Effector memory CD4-positive, alpha-beta T cell (primary cell): ENCODE data around the gene KSR1.

Experiments used
- DNase-seq, 3 donors: peaks; one replicate each; pipeline ENCODE4 v3.0.0-alpha.2; 2020
- H3K27ac ChIP-seq: 2 replicates; pipeline ENCODE4 v1.7.0; 2013; ENCODE audit warnings: mild to moderate bottlenecking, low read length, moderate library complexity; ENCODE audit not compliant: insufficient read depth, poor library complexity, severe bottlenecking
- H3K27me3 ChIP-seq: replicated peaks from 2 replicates; pipeline ENCODE4 v1.7.0; 2013; ENCODE audit warnings: mild to moderate bottlenecking, low read length; ENCODE audit not compliant: insufficient read depth, control insufficient read depth, poor library complexity, severe bottlenecking
- H3K36me3 ChIP-seq: 2 replicates; pipeline ENCODE4 v1.7.0; 2013; ENCODE audit warnings: mild to moderate bottlenecking, low read length, moderate library complexity; ENCODE audit not compliant: control insufficient read depth, insufficient read depth
- H3K4me1 ChIP-seq: 2 replicates; pipeline ENCODE4 v1.7.0; 2013; ENCODE audit warnings: low read length, mild to moderate bottlenecking; ENCODE audit not compliant: control insufficient read depth, insufficient read depth, poor library complexity, severe bottlenecking
- H3K4me3 ChIP-seq: 2 replicates; pipeline ENCODE4 v1.7.0; 2013; ENCODE audit warnings: low read length, low read depth, mild to moderate bottlenecking; ENCODE audit not compliant: insufficient read depth, poor library complexity, severe bottlenecking
- H3K9me3 ChIP-seq: 2 replicates; pipeline ENCODE4 v1.7.0; 2013; ENCODE audit warnings: mild to moderate bottlenecking, low read length, moderate library complexity; ENCODE audit not compliant: control insufficient read depth

The KSR1 gene

DNA sequence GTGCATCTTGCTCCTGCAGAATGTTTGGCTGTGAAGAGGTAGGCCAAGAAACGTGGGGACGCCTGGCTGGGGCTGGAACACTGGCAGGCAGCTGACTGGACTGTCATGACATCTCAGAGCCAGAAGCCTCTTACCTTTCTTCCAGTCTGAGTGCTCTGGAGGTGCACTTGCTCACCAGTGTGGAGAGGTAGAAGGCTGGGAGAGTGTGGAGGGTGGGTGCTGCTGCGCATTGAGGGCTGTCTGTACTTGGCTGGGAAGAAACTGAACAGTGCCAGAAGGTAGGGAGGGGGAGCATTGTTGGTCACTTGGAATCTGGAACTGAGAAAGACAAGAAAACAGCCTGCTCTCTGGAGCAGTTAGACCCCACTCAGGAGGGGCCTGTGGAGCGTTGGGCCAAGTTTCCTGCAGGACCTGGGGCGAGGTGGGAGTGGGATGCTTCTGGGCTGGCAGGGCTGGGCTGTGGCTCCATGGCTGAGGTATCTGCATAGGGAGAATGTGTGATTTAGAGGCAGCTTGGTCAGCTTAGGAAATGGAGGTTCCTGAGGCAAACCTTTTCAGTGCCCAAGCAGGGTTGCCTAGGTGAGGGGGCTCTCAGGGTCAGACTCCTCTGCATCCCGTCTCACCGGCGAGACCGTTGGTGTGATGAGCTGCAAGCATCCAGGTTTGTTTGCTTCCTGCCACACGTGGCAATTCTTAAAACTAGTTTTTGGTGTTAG is 55.1 kb downstream of the KSR1 start:
- no peak overlapping the region for H3K27ac ChIP-seq
- H3K27me3 ChIP-seq: no peaks in the 10 kb centered on the region
- no peak for DNase-seq
- H3K9me3 ChIP-seq: no peaks in the 10 kb centered on the region
- no peaks in the 10 kb centered on the region for H3K4me1 ChIP-seq
- no peak overlapping the region for H3K4me3 ChIP-seq
- no peaks in the 10 kb centered on the region for H3K36me3 ChIP-seq

DNA sequence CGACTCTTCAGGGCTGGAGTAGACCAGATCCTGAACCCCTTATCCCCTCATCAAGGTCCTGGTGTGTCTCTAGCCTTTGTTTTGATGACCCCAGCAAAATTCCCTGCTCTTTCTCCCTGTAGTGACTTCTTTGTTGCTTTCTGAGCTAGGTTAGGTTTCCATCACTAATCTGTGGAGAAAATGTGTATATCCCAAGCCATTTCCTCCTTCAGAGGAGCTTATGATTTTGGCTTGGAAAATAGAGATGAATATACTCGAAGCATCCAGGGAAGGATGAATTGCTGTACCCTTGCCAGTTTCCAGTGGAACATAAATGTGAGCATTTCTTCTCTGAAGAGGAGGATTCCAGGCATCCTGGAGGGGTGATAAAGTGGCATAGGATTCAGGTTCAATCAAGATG is 55.8 kb downstream of the KSR1 start:
- Histone ChIP-seq H3K27ac (no peak overlapping the region), H3K36me3 (no peaks in the 10 kb centered on the region), H3K27me3 (no peaks in the 10 kb centered on the region), H3K9me3 (no peaks in the 10 kb centered on the region), H3K4me3 (no peak overlapping the region), H3K4me1 (no peaks in the 10 kb centered on the region)
- no peak for DNase-seq

- H3K27ac ChIP-seq: no peak overlapping the region
- H3K4me1 ChIP-seq: no peaks in the 10 kb centered on the region
- no peaks in the 10 kb centered on the region for H3K36me3 ChIP-seq
- no peak for DNase-seq
- no peaks in the 10 kb centered on the region for H3K27me3 ChIP-seq
- H3K4me3 ChIP-seq: no peak overlapping the region
- no peaks in the 10 kb centered on the region for H3K9me3 ChIP-seq
Observed at GRCh38 chr17:27512511-27513346, 56.5 kb downstream of the KSR1 start.

- no peak for DNase-seq
- Histone ChIP-seq H3K4me3 (no peak overlapping the region), H3K9me3 (no peaks in the 10 kb centered on the region), H3K36me3 (no peaks in the 10 kb centered on the region), H3K27ac (no peak overlapping the region), H3K4me1 (no peaks in the 10 kb centered on the region), H3K27me3 (no peaks in the 10 kb centered on the region)
Observed at GRCh38 chr17:27513849-27514248, 57.6 kb downstream of the KSR1 start.

DNA sequence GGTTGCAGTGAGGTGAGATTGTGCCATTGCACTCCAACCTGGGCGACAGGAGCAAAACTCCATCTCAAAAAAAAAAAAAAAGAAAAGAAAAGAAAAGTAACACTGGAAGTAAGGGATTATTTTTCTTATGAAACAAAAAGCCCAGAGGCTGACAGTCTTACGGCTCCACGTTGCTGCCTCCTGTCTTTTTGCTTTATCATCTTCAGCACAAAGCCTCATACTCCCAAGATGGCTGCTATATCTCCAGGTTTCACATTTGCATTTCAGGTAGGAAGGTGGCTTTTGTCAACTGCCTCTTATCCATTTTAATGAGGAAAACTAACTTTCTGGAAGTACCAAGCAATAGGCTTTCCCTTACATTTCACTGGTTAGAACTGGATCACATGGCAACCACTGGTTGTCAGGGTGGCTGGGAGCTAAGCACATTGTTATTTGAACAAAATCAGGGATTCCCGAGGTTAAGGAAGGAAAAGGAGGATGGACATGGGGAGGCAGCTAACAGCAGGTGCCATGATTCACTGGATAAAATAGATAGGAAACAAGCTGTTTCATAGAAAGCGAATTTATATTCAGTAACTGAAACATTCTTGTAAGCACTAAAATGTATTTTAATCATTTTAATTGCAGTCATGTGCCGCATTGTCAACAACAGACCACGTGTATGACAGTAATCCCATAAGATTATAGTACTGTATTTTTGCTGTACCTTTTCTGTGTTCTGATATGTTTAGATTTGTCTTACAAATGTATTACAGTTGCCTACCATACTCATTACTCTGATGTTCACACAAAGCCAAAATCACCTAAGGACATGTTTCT is 58.6 kb downstream of the KSR1 start:
- H3K27ac ChIP-seq: no peak overlapping the region
- DNase-seq: no peak
- peaks cover 3% of the 10 kb centered on the region for H3K4me1 ChIP-seq
- no peak overlapping the region for H3K4me3 ChIP-seq
- H3K27me3 ChIP-seq: no peaks in the 10 kb centered on the region
- no peaks in the 10 kb centered on the region for H3K9me3 ChIP-seq
- H3K36me3 ChIP-seq: no peaks in the 10 kb centered on the region

DNA sequence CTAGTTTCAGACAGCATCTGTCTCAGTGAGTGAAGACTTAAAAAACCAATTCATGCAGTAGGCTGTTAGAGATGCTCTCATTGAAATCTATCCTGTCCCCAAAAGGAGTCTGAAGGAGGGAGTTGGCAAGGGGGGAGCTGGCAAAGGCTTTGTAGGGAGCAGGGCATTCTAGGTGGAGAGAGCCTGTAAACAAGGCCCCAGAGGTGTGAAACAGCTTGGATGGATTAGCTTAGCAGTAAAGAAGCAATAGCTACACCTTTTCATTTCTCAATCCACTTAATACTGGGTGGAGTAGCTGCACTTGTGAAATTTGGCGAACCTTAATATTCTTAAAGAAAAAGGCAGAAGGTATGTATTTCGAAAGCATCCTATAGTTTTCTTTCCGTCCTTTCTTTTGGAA is 61.8 kb downstream of the KSR1 start:
- H3K4me3 ChIP-seq: no peak overlapping the region
- H3K9me3 ChIP-seq: no peaks in the 10 kb centered on the region
- peaks cover 3% of the 10 kb centered on the region for H3K4me1 ChIP-seq

DNA sequence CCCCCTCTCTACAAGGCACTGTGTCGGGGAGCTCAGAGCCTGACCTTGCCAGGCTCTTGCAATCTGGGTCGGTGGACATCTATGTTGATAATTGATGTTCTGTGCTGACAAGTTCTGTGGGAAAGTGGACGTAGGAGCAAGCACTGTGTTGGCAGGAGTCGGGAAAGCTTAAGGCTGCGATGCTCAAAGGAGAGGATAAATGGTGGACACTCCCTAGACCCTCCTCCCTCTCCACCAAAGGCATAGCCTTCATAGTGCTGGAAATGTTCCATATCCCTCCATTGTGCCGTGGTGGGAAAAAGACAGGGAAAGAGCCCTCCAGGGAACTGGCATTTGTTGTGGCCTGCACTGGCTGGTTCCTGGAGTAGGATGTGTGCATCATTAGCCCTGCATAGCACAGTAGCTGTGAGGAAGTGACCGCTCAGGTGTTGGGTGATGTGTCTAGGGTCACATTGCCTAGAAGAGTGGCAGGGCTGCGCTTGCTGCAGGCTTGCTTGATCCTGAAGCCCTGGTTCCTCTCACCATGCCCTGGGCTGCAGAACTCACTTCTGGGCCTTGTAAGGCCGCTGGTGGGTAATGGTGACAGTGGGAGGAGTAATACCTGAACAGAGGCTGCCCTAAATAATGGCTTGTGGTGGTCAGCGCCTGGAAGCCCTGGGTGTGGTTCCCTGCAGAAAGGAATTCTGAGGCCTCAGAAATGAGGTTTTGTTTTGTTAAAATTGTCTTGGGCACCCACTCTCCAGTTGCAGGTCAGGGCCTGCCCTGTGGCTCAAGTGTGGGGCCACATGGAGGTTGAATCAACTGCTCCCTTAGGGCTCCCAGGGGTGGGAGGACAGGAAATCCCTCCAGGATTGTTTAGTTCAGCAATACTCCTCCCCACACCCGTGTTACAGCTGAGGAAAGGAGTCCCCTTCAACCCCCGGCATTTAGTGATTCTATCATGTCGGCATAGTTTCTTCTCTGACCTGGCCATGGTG is 62.6 kb downstream of the KSR1 start:
- DNase-seq: no peak
- Histone ChIP-seq H3K4me3 (no peak overlapping the region), H3K27ac (no peak overlapping the region), H3K4me1 (peaks cover 3% of the 10 kb centered on the region), H3K36me3 (no peaks in the 10 kb centered on the region), H3K9me3 (no peaks in the 10 kb centered on the region), H3K27me3 (no peaks in the 10 kb centered on the region)

More for the DNA sequence above, 61.8 kb downstream of the KSR1 start:
- no peaks in the 10 kb centered on the region for H3K27me3 ChIP-seq
- no peak for DNase-seq
- no peaks in the 10 kb centered on the region for H3K36me3 ChIP-seq
- H3K27ac ChIP-seq: no peak overlapping the region

GRCh38 chr17:27519550-27519949 is 63.3 kb downstream of the KSR1 start:
- H3K36me3 ChIP-seq: no peaks in the 10 kb centered on the region
- H3K9me3 ChIP-seq: no peaks in the 10 kb centered on the region
- no peak overlapping the region for H3K27ac ChIP-seq
- no peaks in the 10 kb centered on the region for H3K27me3 ChIP-seq
- H3K4me3 ChIP-seq: no peak overlapping the region
- no peak for DNase-seq
- H3K4me1 ChIP-seq: peaks cover 3% of the 10 kb centered on the region

GRCh38 chr17:27520491-27521185 is 64.4 kb downstream of the KSR1 start:
- no peak for DNase-seq
- H3K27ac ChIP-seq: no peak overlapping the region
- peaks cover 3% of the 10 kb centered on the region for H3K4me1 ChIP-seq
- no peaks in the 10 kb centered on the region for H3K9me3 ChIP-seq
- H3K27me3 ChIP-seq: no peaks in the 10 kb centered on the region
- no peaks in the 10 kb centered on the region for H3K36me3 ChIP-seq
- H3K4me3 ChIP-seq: no peak overlapping the region
